Testis (tissue), 2 donors: ENCODE data around the gene TBATA.

ENCODE experiments used
- CTCF ChIP-seq, 3 experiments: fragments of 450-650 bp in 2 of 3; fragments of 200-600 bp in 1 of 3; sonication (generic) in 1 of 3; IDR thresholded peaks; one replicate each; pipeline ENCODE4 v1.5.1; 2016 to 2019; ENCODE audit warnings: antibody characterized with exemption in 3 of 3, mild to moderate bottlenecking in 2 of 3, moderate library complexity in 1 of 3
- POLR2A ChIP-seq: fragments of 450-650 bp; IDR thresholded peaks from one replicate; pipeline ENCODE4 v1.6.1; 2017; ENCODE audit warnings: antibody characterized with exemption, mild to moderate bottlenecking, moderate library complexity

DNA sequence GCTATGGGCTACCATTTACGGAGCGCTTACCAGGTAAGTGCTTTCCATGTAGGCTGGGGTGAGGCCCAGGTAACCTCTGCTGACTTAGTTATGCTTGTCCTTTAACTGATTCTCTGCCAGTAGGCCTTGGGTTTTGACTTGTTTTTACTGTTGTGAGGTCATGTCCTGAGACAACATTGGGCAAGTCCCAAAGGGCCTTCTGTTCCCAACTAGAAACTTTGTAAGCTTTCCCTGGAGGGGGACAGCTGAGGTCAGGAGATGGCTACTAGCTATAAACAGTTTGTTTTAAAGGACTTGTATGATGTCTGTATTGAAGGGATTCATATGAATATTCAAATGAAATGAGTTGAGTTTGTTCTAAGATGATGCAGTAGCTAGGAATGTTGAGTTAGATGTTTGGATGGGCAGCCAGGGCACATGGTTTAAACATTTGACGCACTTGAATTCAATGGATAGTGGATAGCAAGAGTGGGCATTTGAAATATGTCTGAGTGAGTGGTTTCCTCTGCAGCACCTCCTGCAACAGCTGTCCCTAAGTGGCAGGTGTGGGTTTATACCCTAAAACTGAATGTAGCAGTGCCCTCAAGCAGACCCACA lies 20.5 kb upstream of the TBATA start:
- TF ChIP-seq CTCF (IDR thresholded peaks at IDR 0.05) (no peak), POLR2A (no peak)
